HUES64 (cell line): ENCODE results near the gene YKT6.
"Not testable (repeated sequence)": the region's sequence is repeated elsewhere in the genome, so short reads cannot be mapped to it uniquely, and the experiment has no call there.

Experiments
- H3K27ac ChIP-seq: 2 replicates; pipeline ENCODE4 v1.7.0; 2013; ENCODE audit warnings: low read depth, low read length, inconsistent platforms
- H3K27me3 ChIP-seq: 2 replicates; pipeline ENCODE4 v1.6.1; 2013; ENCODE audit warnings: mild to moderate bottlenecking, low read length; ENCODE audit not compliant: insufficient read depth
- H3K36me3 ChIP-seq: 2 replicates; pipeline ENCODE4 v1.6.1; 2013; ENCODE audit warnings: mild to moderate bottlenecking, low read length; ENCODE audit not compliant: insufficient read depth
- H3K4me1 ChIP-seq: 2 replicates; pipeline ENCODE4 v1.6.1; 2013; ENCODE audit warnings: mild to moderate bottlenecking, low read length, moderate library complexity; ENCODE audit not compliant: insufficient read depth
- H3K4me3 ChIP-seq: 2 replicates; pipeline ENCODE4 v1.5.1; 2013; ENCODE audit warnings: mild to moderate bottlenecking, low read length, moderate library complexity
- H3K9ac ChIP-seq: 2 replicates; pipeline ENCODE4 v1.6.1; 2013; ENCODE audit warnings: mild to moderate bottlenecking, low read depth, low read length
- H3K9me3 ChIP-seq: 2 replicates; pipeline ENCODE4 v1.6.1; 2013; ENCODE audit warnings: low read depth, low read length; ENCODE audit not compliant: insufficient read depth
- WGBS: fragments of 150-250, 120-280 bp; methylation state at CpG from one replicate; pipeline ENCODE4 v1.1.7; 2013; ENCODE audit warnings: missing lambda C conversion rate; 5-methylcytosine and 5-hydroxymethylcytosine counted together

The YKT6 gene

GRCh38 chr7:44158873-44159631 is 41.7 kb upstream of the YKT6 start:
- no peak overlapping the region for H3K9ac ChIP-seq
- H3K27me3 ChIP-seq = no peaks in the 10 kb centered on the region
- peaks cover 7% of the 10 kb centered on the region; the same call in 1 of the 2 replicates for H3K4me1 ChIP-seq
- no peaks in the 10 kb centered on the region for H3K36me3 ChIP-seq
- 91% methylated on average over 12 of the region's 12 CpGs for WGBS
- no peak overlapping the region for H3K4me3 ChIP-seq
- H3K27ac ChIP-seq = no peak overlapping the region
- H3K9me3 ChIP-seq = no peaks in the 10 kb centered on the region

GRCh38 chr7:44159824-44160630 is 40.8 kb upstream of the YKT6 start:
- Histone ChIP-seq H3K4me1 (peaks cover 9% of the 10 kb centered on the region; the same call in 1 of the 2 replicates), H3K27ac (no peak overlapping the region), H3K27me3 (no peaks in the 10 kb centered on the region), H3K9me3 (no peaks in the 10 kb centered on the region), H3K4me3 (no peak overlapping the region), H3K9ac (no peak overlapping the region), H3K36me3 (no peaks in the 10 kb centered on the region)
- 95% methylated on average over 5 of the region's 5 CpGs for WGBS

GRCh38 chr7:44161371-44161770 is 39.4 kb upstream of the YKT6 start:
- no peak overlapping the region for H3K9ac ChIP-seq
- no peaks in the 10 kb centered on the region for H3K27me3 ChIP-seq
- no peak overlapping the region for H3K4me3 ChIP-seq
- no peaks in the 10 kb centered on the region for H3K36me3 ChIP-seq
- peaks cover 2% of the 10 kb centered on the region; the same call in 1 of the 2 replicates for H3K9me3 ChIP-seq
- H3K4me1 ChIP-seq = peaks cover 9% of the 10 kb centered on the region; the same call in 1 of the 2 replicates
- 93% methylated on average over 2 of the region's 2 CpGs for WGBS
- no peak overlapping the region for H3K27ac ChIP-seq

GRCh38 chr7:44162179-44162578 is 38.6 kb upstream of the YKT6 start:
- H3K36me3 ChIP-seq = no peaks in the 10 kb centered on the region
- no peak overlapping the region for H3K4me3 ChIP-seq
- 87% methylated on average over 4 of the region's 4 CpGs for WGBS
- H3K27ac ChIP-seq = no peak overlapping the region
- no peaks in the 10 kb centered on the region for H3K27me3 ChIP-seq
- peaks cover 2% of the 10 kb centered on the region; the same call in 1 of the 2 replicates for H3K9me3 ChIP-seq
- H3K4me1 ChIP-seq = peaks cover 9% of the 10 kb centered on the region; the same call in 1 of the 2 replicates
- H3K9ac ChIP-seq = no peak overlapping the region

- Histone ChIP-seq H3K27me3 (no peaks in the 10 kb centered on the region), H3K4me3 (no peak overlapping the region), H3K36me3 (no peaks in the 10 kb centered on the region), H3K4me1 (peaks cover 9% of the 10 kb centered on the region; the same call in 1 of the 2 replicates), H3K9me3 (peaks cover 2% of the 10 kb centered on the region; the same call in 1 of the 2 replicates), H3K27ac (no peak overlapping the region), H3K9ac (no peak overlapping the region)
- 84% methylated on average over 1 of the region's 1 CpG for WGBS
Measured at GRCh38 chr7:44162785-44163395, 37.9 kb upstream of the YKT6 start.

- Histone ChIP-seq H3K36me3 (no peaks in the 10 kb centered on the region), H3K4me1 (peaks cover 9% of the 10 kb centered on the region; the same call in 1 of the 2 replicates), H3K27ac (no peak overlapping the region), H3K4me3 (no peak overlapping the region), H3K9ac (no peak overlapping the region), H3K9me3 (peaks cover 2% of the 10 kb centered on the region; the same call in 1 of the 2 replicates), H3K27me3 (no peaks in the 10 kb centered on the region)
- 75% methylated on average over 1 of the region's 1 CpG for WGBS
Measured at GRCh38 chr7:44163591-44163990, 37.2 kb upstream of the YKT6 start.

- Histone ChIP-seq H3K27me3 (no peaks in the 10 kb centered on the region), H3K4me1 (peaks cover 9% of the 10 kb centered on the region; the same call in 1 of the 2 replicates)
Measured at GRCh38 chr7:44167920-44168319, 32.9 kb upstream of the YKT6 start.

GRCh38 chr7:44171901-44172300 is 28.9 kb upstream of the YKT6 start:
- not testable (repeated sequence) for H3K4me1 ChIP-seq, H3K9ac ChIP-seq, H3K4me3 ChIP-seq, H3K27me3 ChIP-seq, H3K27ac ChIP-seq, H3K36me3 ChIP-seq, H3K9me3 ChIP-seq
- WGBS = 92% methylated on average over 9 of the region's 9 CpGs

More at GRCh38 chr7:44167920-44168319, 32.9 kb upstream of the YKT6 start:
- H3K36me3 ChIP-seq = no peaks in the 10 kb centered on the region
- H3K9me3 ChIP-seq = peaks cover 2% of the 10 kb centered on the region; the same call in 1 of the 2 replicates
- H3K4me3 ChIP-seq = no peak overlapping the region
- no peak overlapping the region for H3K27ac ChIP-seq
- H3K9ac ChIP-seq = no peak overlapping the region

- Histone ChIP-seq H3K27ac (no peak overlapping the region), H3K9ac (no peak overlapping the region), H3K27me3 (no peaks in the 10 kb centered on the region), H3K4me1 (peaks cover 6% of the 10 kb centered on the region; the same call in 1 of the 2 replicates), H3K4me3 (no peak overlapping the region), H3K9me3 (no peaks in the 10 kb centered on the region), H3K36me3 (no peaks in the 10 kb centered on the region)
Measured at GRCh38 chr7:44172352-44172751, 28.4 kb upstream of the YKT6 start.

- Histone ChIP-seq H3K9me3 (no peaks in the 10 kb centered on the region), H3K36me3 (no peaks in the 10 kb centered on the region), H3K9ac (no peak overlapping the region), H3K4me3 (no peak overlapping the region), H3K4me1 (peaks cover 11% of the 10 kb centered on the region; the same call in 1 of the 2 replicates), H3K27me3 (no peaks in the 10 kb centered on the region), H3K27ac (no peak overlapping the region)
- 93% methylated on average over 6 of the region's 6 CpGs for WGBS
Measured at GRCh38 chr7:44172803-44173424, 27.9 kb upstream of the YKT6 start.
